GDM1 (cell line): Measurements from ENCODE around the gene FBXO15.

Experiments used
- DNase-seq: peaks from one replicate; lab custom pipeline; 2025; lab: John Stamatoyannopoulos, UW

The FBXO15 gene

GRCh38 chr18:74113711-74114110 is 33.9 kb downstream of the FBXO15 start:
- DNase-seq = no peak

GRCh38 chr18:74110976-74111375 is 36.7 kb downstream of the FBXO15 start:
- DNase-seq = no peak

GRCh38 chr18:74110149-74110548 is 37.5 kb downstream of the FBXO15 start:
- no peak for DNase-seq

GRCh38 chr18:74108460-74108859 is 39.2 kb downstream of the FBXO15 start:
- no peak for DNase-seq

GRCh38 chr18:74097803-74098202 is 49.8 kb downstream of the FBXO15 start:
- DNase-seq = no peak

- no peak for DNase-seq
Measured at GRCh38 chr18:74092922-74093321, 54.7 kb downstream of the FBXO15 start.

- no peak for DNase-seq
Measured at GRCh38 chr18:74084184-74084855, 63.3 kb downstream of the FBXO15 start.

- no peak for DNase-seq
Measured at GRCh38 chr18:74083557-74083952, 64.1 kb downstream of the FBXO15 start.

GRCh38 chr18:74082742-74083556 is 64.7 kb downstream of the FBXO15 start:
- DNase-seq = no peak

GRCh38 chr18:74081966-74082741 is 65.5 kb downstream of the FBXO15 start:
- DNase-seq = no peak

GRCh38 chr18:74078257-74078656 is 69.4 kb downstream of the FBXO15 start:
- no peak for DNase-seq

GRCh38 chr18:74074668-74075564 is 72.7 kb downstream of the FBXO15 start:
- no peak for DNase-seq

GRCh38 chr18:74073957-74074667 is 73.5 kb downstream of the FBXO15 start:
- DNase-seq = no peak

GRCh38 chr18:74069178-74070050 is 78.2 kb downstream of the FBXO15 start:
- no peak for DNase-seq

GRCh38 chr18:74068296-74068695 is 79.3 kb downstream of the FBXO15 start:
- no peak for DNase-seq

- DNase-seq = no peak
Measured at GRCh38 chr18:74066018-74066417, 81.6 kb downstream of the FBXO15 start.

GRCh38 chr18:74065366-74065765 is 82.3 kb downstream of the FBXO15 start:
- no peak for DNase-seq

GRCh38 chr18:74064510-74064909 is 83.1 kb downstream of the FBXO15 start:
- DNase-seq = no peak

- no peak for DNase-seq
Measured at GRCh38 chr18:74063557-74063956, 84.1 kb downstream of the FBXO15 start.

- no peak for DNase-seq
Measured at GRCh38 chr18:74063023-74063422, 84.6 kb downstream of the FBXO15 start.
